ENCODE data around the gene PACRG.

Gene PACRG

GRCh38 chr6:163333701-163334663 lies 606.2 kb downstream of the PACRG start:
- H3K27ac ChIP-seq, result no peak overlapping the region
- no peak for DNase-seq (ENCODE audit: low read depth, low spot score)

GRCh38 chr6:163335056-163335455 lies 607.3 kb downstream of the PACRG start:
- no peak for DNase-seq (ENCODE audit: low read depth, low spot score)
- no peak overlapping the region for H3K27ac ChIP-seq

GRCh38 chr6:163335671-163336545 lies 608.1 kb downstream of the PACRG start:
- no peak for DNase-seq (ENCODE audit: low read depth, low spot score)
- H3K27ac ChIP-seq, result no peak overlapping the region

- no peak overlapping the region for H3K27ac ChIP-seq
- DNase-seq (ENCODE audit: low read depth, low spot score), result no peak
Measured at GRCh38 chr6:163336961-163337360, 609.2 kb downstream of the PACRG start.

GRCh38 chr6:163337958-163338357 lies 610.2 kb downstream of the PACRG start:
- H3K27ac ChIP-seq, result no peak overlapping the region
- DNase-seq (ENCODE audit: low read depth, low spot score), result peak; percentile 29

GRCh38 chr6:163338671-163339405 lies 611.1 kb downstream of the PACRG start:
- DNase-seq (ENCODE audit: low read depth, low spot score), result no peak
- no peak overlapping the region for H3K27ac ChIP-seq

- no peak overlapping the region for H3K27ac ChIP-seq
- no peak for DNase-seq (ENCODE audit: low read depth, low spot score)
Measured at GRCh38 chr6:163339466-163339865, 611.7 kb downstream of the PACRG start.

- no peak overlapping the region for H3K27ac ChIP-seq
- DNase-seq (ENCODE audit: low read depth, low spot score), result no peak
Measured at GRCh38 chr6:163340201-163340887, 612.6 kb downstream of the PACRG start.

- DNase-seq (ENCODE audit: low read depth, low spot score), result no peak
- H3K27ac ChIP-seq, result no peak overlapping the region
Measured at GRCh38 chr6:163341224-163342061, 613.7 kb downstream of the PACRG start.

- H3K27ac ChIP-seq, result no peak overlapping the region
- no peak for DNase-seq (ENCODE audit: low read depth, low spot score)
Measured at GRCh38 chr6:163342571-163343539, 615.1 kb downstream of the PACRG start.

- DNase-seq (ENCODE audit: low read depth, low spot score), result no peak
- no peak overlapping the region for H3K27ac ChIP-seq
Measured at GRCh38 chr6:163343609-163344008, 615.8 kb downstream of the PACRG start.

- H3K27ac ChIP-seq, result no peak overlapping the region
- no peak for DNase-seq (ENCODE audit: low read depth, low spot score)
Measured at GRCh38 chr6:163344411-163344810, 616.6 kb downstream of the PACRG start.

- no peak for DNase-seq (ENCODE audit: low read depth, low spot score)
- H3K27ac ChIP-seq, result no peak overlapping the region
Measured at GRCh38 chr6:163345931-163346330, 618.2 kb downstream of the PACRG start.

- no peak for DNase-seq (ENCODE audit: low read depth, low spot score)
- H3K27ac ChIP-seq, result no peak overlapping the region
Measured at GRCh38 chr6:163346497-163346961, 618.8 kb downstream of the PACRG start.

- H3K27ac ChIP-seq, result no peak overlapping the region
- DNase-seq (ENCODE audit: low read depth, low spot score), result no peak
Measured at GRCh38 chr6:163347021-163347446, 619.3 kb downstream of the PACRG start.

- no peak for DNase-seq (ENCODE audit: low read depth, low spot score)
- H3K27ac ChIP-seq, result no peak overlapping the region
Measured at GRCh38 chr6:163348789-163349680, 621.3 kb downstream of the PACRG start.

GRCh38 chr6:163349696-163350095 lies 621.9 kb downstream of the PACRG start:
- no peak for DNase-seq (ENCODE audit: low read depth, low spot score)
- no peak overlapping the region for H3K27ac ChIP-seq
